ENCODE data around the gene UCK2. TPM values are rescaled to one million over a fixed set of nuclear protein-coding genes. Genes with fewer than 3 reads are reported as not detected.

UCK2 gene
- total RNA-seq, 4 donors from 2014 or later, result 9.0 to 16.3 (median 15.5) TPM

GRCh38 chr1:165816157-165816556, 11.3 kb upstream of the UCK2 start:
- no peak for TF ChIP-seq CTCF (IDR thresholded peaks at IDR 0.05; ENCODE audit: low read depth)

GRCh38 chr1:165816826-165817497, 10.5 kb upstream of the UCK2 start:
- TF ChIP-seq CTCF (IDR thresholded peaks at IDR 0.05; ENCODE audit: low read depth), result no peak

GRCh38 chr1:165823552-165824268, 3.7 kb upstream of the UCK2 start:
- no peak for TF ChIP-seq CTCF (IDR thresholded peaks at IDR 0.05; ENCODE audit: low read depth)

GRCh38 chr1:165824269-165824643, 3.2 kb upstream of the UCK2 start:
- no peak for TF ChIP-seq CTCF (IDR thresholded peaks at IDR 0.05; ENCODE audit: low read depth)

- TF ChIP-seq CTCF (IDR thresholded peaks at IDR 0.05; ENCODE audit: low read depth), result no peak
Measured at GRCh38 chr1:165826565-165827267, 698 bp upstream of the UCK2 start.

- no peak for TF ChIP-seq CTCF (IDR thresholded peaks at IDR 0.05; ENCODE audit: low read depth)
Measured at GRCh38 chr1:165828103-165828668, 772 bp downstream of the UCK2 start.

Measured in subcutaneous adipose tissue (tissue), 4 donors.